H1 (cell line): ENCODE data around the gene EXOC2. TPM values are rescaled to one million over a fixed set of nuclear protein-coding genes. Genes with fewer than 3 reads are reported as not detected.

Experiments used
- CTCF ChIA-PET: fragments of 300-600 bp; sonication (Branson Sonifier 250); formaldehyde crosslinking; loops from one replicate; lab custom pipeline; 2021; ENCODE audit not compliant: partially characterized antibody; lab: Charles Lee
- POLR2A ChIA-PET: fragments of 300-600 bp; sonication (Branson Sonifier 250); formaldehyde crosslinking; loops from one replicate; lab custom pipeline; 2021; ENCODE audit warnings: inconsistent platforms; ENCODE audit not compliant: partially characterized antibody; lab: Charles Lee
- DNase-seq, 2 experiments: peaks; one replicate each; pipeline versions ENCODE4 v3.0.0 to v3.0.0-alpha.2; 2010 to 2022; ENCODE audit warnings: low spot score in 2 of 2, low read depth in 1 of 2, mixed read lengths in 1 of 2
- FAIRE-seq: peaks from 2 replicates; lab custom pipeline; 2011; peaks lifted over from hg19 to GRCh38; lab: Jason Lieb, UNC
- H2AFZ ChIP-seq: 2 replicates; pipeline ENCODE4 v1.8.1; 2012; ENCODE audit warnings: low read length, inconsistent platforms
- H2AK5ac ChIP-seq: 2 replicates; pipeline ENCODE4 v1.6.1; 2013; ENCODE audit warnings: low read depth, low read length
- H2BK120ac ChIP-seq: replicated peaks from 2 replicates; pipeline ENCODE3; 2013; ENCODE audit warnings: low read depth, low read length, inconsistent platforms
- H2BK12ac ChIP-seq: 2 replicates; pipeline ENCODE4 v1.6.1; 2013; ENCODE audit warnings: low read depth, low read length
- H2BK15ac ChIP-seq: 2 replicates; pipeline ENCODE4 v1.6.1; 2013; ENCODE audit warnings: low read length
- H2BK20ac ChIP-seq: 2 replicates; pipeline ENCODE4 v1.6.1; 2013; ENCODE audit warnings: low read length
- H2BK5ac ChIP-seq: 2 replicates; pipeline ENCODE4 v1.6.1; 2013; ENCODE audit warnings: low read depth, low read length
- H3K14ac ChIP-seq: 2 replicates; pipeline ENCODE4 v1.6.1; 2013; ENCODE audit warnings: inconsistent platforms; ENCODE audit not compliant: insufficient read length
- H3K18ac ChIP-seq: 2 replicates; pipeline ENCODE4 v1.6.1; 2013; ENCODE audit warnings: low read length; ENCODE audit errors: extremely low read depth
- H3K23ac ChIP-seq: 2 replicates; pipeline ENCODE4 v1.6.1; 2013; ENCODE audit warnings: inconsistent platforms; ENCODE audit not compliant: insufficient read length
- H3K23me2 ChIP-seq: 2 replicates; pipeline ENCODE4 v1.6.1; 2013; ENCODE audit warnings: low read depth, low read length
- H3K27ac ChIP-seq: 2 replicates; pipeline ENCODE4 v1.6.1; 2011; ENCODE audit warnings: low read depth, low read length, inconsistent platforms
- H3K27me3 ChIP-seq, 4 experiments: replicated peaks in 1 of 4; 1 replicate in 1 of 4; 2 replicates in 3 of 4; pipeline versions ENCODE4 v1.6.1 to v1.8.1; 2011 to 2013; ENCODE audit warnings: low read length in 3 of 4, mild to moderate bottlenecking in 3 of 4, inconsistent platforms in 2 of 4, mixed read lengths in 2 of 4, moderate library complexity in 1 of 4; ENCODE audit not compliant: control insufficient read depth in 3 of 4, insufficient read depth in 3 of 4; ENCODE audit errors: extremely low read depth in 1 of 4
- H3K36me3 ChIP-seq, 4 experiments: 2 replicates each; pipeline versions ENCODE4 v1.6.1 to v1.8.1; 2011 to 2013; ENCODE audit warnings: mild to moderate bottlenecking in 4 of 4, low read length in 3 of 4, moderate library complexity in 2 of 4, control low read depth in 1 of 4, inconsistent platforms in 1 of 4; ENCODE audit not compliant: insufficient read depth in 4 of 4, control insufficient read depth in 2 of 4
- H3K4ac ChIP-seq: replicated peaks from 2 replicates; pipeline ENCODE3; 2013; ENCODE audit warnings: low read length, low read depth, mixed read lengths, inconsistent platforms; ENCODE audit not compliant: insufficient read length
- H3K4me1 ChIP-seq, 4 experiments: replicated peaks in 1 of 4; 1 replicate in 1 of 4; 2 replicates in 3 of 4; pipeline versions ENCODE4 v1.6.1 to v1.8.1; 2011 to 2013; ENCODE audit warnings: low read length in 3 of 4, inconsistent platforms in 2 of 4, mixed read lengths in 1 of 4; ENCODE audit not compliant: insufficient read depth in 4 of 4, control insufficient read depth in 3 of 4
- H3K4me2 ChIP-seq, 2 experiments: 2 replicates each; pipeline versions ENCODE4 v1.6.1 to v1.8.1; 2011 to 2013; ENCODE audit warnings: low read depth in 2 of 2, low read length in 2 of 2, control low read depth in 1 of 2, inconsistent platforms in 1 of 2, mild to moderate bottlenecking in 1 of 2; ENCODE audit not compliant: insufficient read depth in 1 of 2
- H3K4me3 ChIP-seq, 4 experiments: fragments of 200-600, 300-600 bp in 1 of 4; sonication (generic), shearing (Covaris generic), sonication (Bioruptor Twin) in 1 of 4; 2 replicates each; pipeline versions ENCODE4 v1.5.1 to v1.8.1; 2011 to 2016; ENCODE audit warnings: low read length in 4 of 4, low read depth in 3 of 4, control low read depth in 2 of 4, inconsistent platforms in 2 of 4, mild to moderate bottlenecking in 2 of 4, mixed read lengths in 1 of 4, moderate library complexity in 1 of 4; ENCODE audit not compliant: insufficient read depth in 2 of 4; ENCODE audit errors: extremely low read depth in 1 of 4
- H3K56ac ChIP-seq: replicated peaks from 2 replicates; pipeline ENCODE3; 2013; ENCODE audit warnings: low read depth, mild to moderate bottlenecking, mixed read lengths, low read length, inconsistent platforms; ENCODE audit not compliant: insufficient read length
- H3K79me1 ChIP-seq: 2 replicates; pipeline ENCODE4 v1.6.1; 2013; ENCODE audit warnings: low read depth, low read length, control low read depth
- H3K79me2 ChIP-seq, 2 experiments: 2 replicates each; pipeline versions ENCODE4 v1.6.1 to v1.8.1; 2012 to 2013; ENCODE audit warnings: low read length in 2 of 2, mild to moderate bottlenecking in 2 of 2, inconsistent platforms in 1 of 2; ENCODE audit not compliant: insufficient read depth in 2 of 2, control insufficient read depth in 1 of 2
- H3K9ac ChIP-seq, 4 experiments: replicated peaks in 1 of 4; 1 replicate in 1 of 4; 2 replicates in 3 of 4; pipeline versions ENCODE4 v1.6.1 to v1.8.1; 2011 to 2013; ENCODE audit warnings: low read depth in 3 of 4, low read length in 3 of 4, control low read depth in 2 of 4, mild to moderate bottlenecking in 2 of 4, moderate library complexity in 2 of 4, inconsistent platforms in 1 of 4; ENCODE audit errors: extremely low read depth in 1 of 4
- H3K9me3 ChIP-seq, 2 experiments: 2 replicates each; pipeline versions ENCODE4 v1.6.1 to v1.8.1; 2012 to 2013; ENCODE audit warnings: mild to moderate bottlenecking in 2 of 2, moderate library complexity in 2 of 2, control low read depth in 1 of 2, inconsistent platforms in 1 of 2, low read depth in 1 of 2, low read length in 1 of 2, mixed read lengths in 1 of 2; ENCODE audit not compliant: insufficient read depth in 2 of 2
- H4K20me1 ChIP-seq, 2 experiments: replicated peaks in 1 of 2; 2 replicates each; pipeline versions ENCODE3 to v1.8.1; 2011 to 2013; ENCODE audit warnings: inconsistent platforms in 2 of 2, low read length in 2 of 2, mild to moderate bottlenecking in 1 of 2; ENCODE audit not compliant: insufficient read depth in 2 of 2, control insufficient read depth in 1 of 2
- H4K5ac ChIP-seq: 2 replicates; pipeline ENCODE4 v1.6.1; 2013; ENCODE audit warnings: low read length, low read depth, mixed read lengths, inconsistent platforms; ENCODE audit not compliant: insufficient read length
- H4K8ac ChIP-seq: 2 replicates; pipeline ENCODE4 v1.8.0; 2013; ENCODE audit warnings: mild to moderate bottlenecking, moderate library complexity, low read length, inconsistent platforms; ENCODE audit not compliant: insufficient read depth; ENCODE audit errors: extremely low read depth
- H4K91ac ChIP-seq: replicated peaks from 2 replicates; pipeline ENCODE3; 2013; ENCODE audit warnings: low read length, mixed read lengths, inconsistent platforms; ENCODE audit not compliant: insufficient read length
- CHD1 ChIP-seq: IDR thresholded peaks from 2 replicates; pipeline ENCODE4 v1.6.1; 2012; ENCODE audit warnings: low read depth, low read length, improper control_type of control experiment
- JUND ChIP-seq: IDR thresholded peaks from 2 replicates; pipeline ENCODE4 v1.6.1; 2011; ENCODE audit warnings: mild to moderate bottlenecking, improper control_type of control experiment, low read length
- KDM4A ChIP-seq: IDR thresholded peaks from one replicate; pipeline ENCODE4 v1.7.1; 2012; ENCODE audit warnings: low read depth, mild to moderate bottlenecking, moderate library complexity, low read length, inconsistent platforms; ENCODE audit not compliant: severe bottlenecking
- RNF2 ChIP-seq: fragments of 200-900, 300-1000 bp; sonication (generic); IDR thresholded peaks from 2 replicates; pipeline ENCODE4 v1.7.1; 2016; ENCODE audit warnings: borderline replicate concordance, low read depth, mild to moderate bottlenecking, antibody characterized with exemption, low read length; ENCODE audit not compliant: poor library complexity, severe bottlenecking; ENCODE audit errors: missing control alignments
- RXRA ChIP-seq: IDR thresholded peaks from 2 replicates; pipeline ENCODE4 v1.6.1; 2011; ENCODE audit warnings: low read depth, mild to moderate bottlenecking, low read length, moderate library complexity; ENCODE audit not compliant: insufficient read depth
- SP4 ChIP-seq: IDR thresholded peaks from 2 replicates; pipeline ENCODE4 v1.6.1; 2012; ENCODE audit warnings: low read length, inconsistent platforms
- YY1 ChIP-seq: IDR thresholded peaks from 2 replicates; pipeline ENCODE4 v1.6.1; 2011; ENCODE audit warnings: low read depth, mild to moderate bottlenecking, low read length
- WGBS, 2 experiments: shearing (Covaris generic) in 1 of 2; methylation state at CpG; one replicate each; pipeline versions ENCODE4 v1.1.6 to v1.1.7; 2013 to 2015; ENCODE audit warnings: low lambda C conversion rate in 2 of 2, mixed read lengths in 2 of 2, inconsistent platforms in 1 of 2, low coverage in 1 of 2, missing lambda C conversion rate in 1 of 2; ENCODE audit not compliant: insufficient replicate concordance in 2 of 2, insufficient coverage in 1 of 2, insufficient read length in 1 of 2; ENCODE audit errors: extremely low coverage in 1 of 2, missing lambda C conversion rate in 1 of 2; 5-methylcytosine and 5-hydroxymethylcytosine counted together
- polyA plus RNA-seq, 7 experiments: library from polyadenylated mRNA; depleted of rRNA in 3 of 7; stranded (reverse) in 5 of 7; unstranded in 2 of 7; fragments of >200 nt in 5 of 7; fragments of 200-250 nt in 2 of 7; gene quantifications; 1 replicate in 5 of 7; 2 replicates in 1 of 7; 4 replicates in 1 of 7; pipeline versions ENCODE4 v1.2.1 to v1.2.3, GENCODE V29; 2011 to 2013; ENCODE audit warnings: missing spikeins in 2 of 7, mixed read lengths in 2 of 7
- total RNA-seq: library from RNA; stranded (reverse); fragmentation: NEBNext Ultra II Directional; extraction: Animal tissue kit (Norgen Biotek cat#: 25700); gene quantifications from 2 replicates; pipeline ENCODE4 v1.2.1, GENCODE V29; 2021

The EXOC2 gene
- total and polyA plus RNA-seq, 2 of the 8 experiments (the other 6 are each of a cell fraction or from before 2014, with no cell fraction given), result 25.5 to 44.4 TPM

DNA sequence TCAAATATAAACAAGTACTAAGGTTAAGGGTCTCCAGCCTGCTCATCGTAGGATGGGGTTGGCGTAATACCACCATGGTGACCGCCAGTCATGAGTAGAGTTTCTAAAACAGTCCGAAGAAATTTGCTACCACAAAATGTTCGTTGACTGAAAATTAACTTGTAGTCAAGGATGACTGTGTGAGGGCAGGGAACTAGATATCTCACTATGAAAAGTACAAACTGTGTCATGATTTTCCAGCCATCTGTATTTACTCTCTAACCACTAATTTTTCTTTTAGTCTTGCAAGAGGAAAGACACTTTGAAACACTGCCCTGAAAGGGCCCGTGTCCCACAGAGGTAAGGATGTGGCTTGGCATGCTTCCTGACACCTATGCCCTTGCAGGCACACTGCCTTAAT is 201.7 kb downstream of the EXOC2 start:
- no peak overlapping the region for H2BK5ac ChIP-seq
- no peak for DNase-seq
- no peak overlapping the region for H4K5ac ChIP-seq
- ChIA-PET POLR2A (no interaction called here), CTCF (no interaction called here)
- no peak overlapping the region for H3K18ac ChIP-seq
- no peak overlapping the region for H3K4ac ChIP-seq
- H3K79me1 ChIP-seq, result no peaks in the 10 kb centered on the region
- H3K9me3 ChIP-seq, result peaks cover 0 to 7% of the 10 kb centered on the region in 2 experiments; a peak in 2 of 4 replicates
- no peak overlapping the region for H2BK20ac ChIP-seq
- H3K23ac ChIP-seq, result no peak overlapping the region
- H3K36me3 ChIP-seq, result peaks cover 0 to 27% (median 19%) of the 10 kb centered on the region in 4 experiments; a peak in 6 of 8 replicates
- no peaks in the 10 kb centered on the region for H3K27me3 ChIP-seq
- H2BK12ac ChIP-seq, result no peak overlapping the region
- no peak overlapping the region for H3K56ac ChIP-seq
- H4K20me1 ChIP-seq, result no peaks in the 10 kb centered on the region
- H2BK120ac ChIP-seq, result no peak overlapping the region
- H4K91ac ChIP-seq, result no peak overlapping the region
- TF ChIP-seq KDM4A, result no peak
- TF ChIP-seq CHD1, result no peak
- TF ChIP-seq RXRA, result no peak
- TF ChIP-seq JUND, result no peak
- TF ChIP-seq RNF2, result no peak
- TF ChIP-seq YY1, result no peak
- no peak for TF ChIP-seq SP4
- H3K9ac ChIP-seq, result no peak overlapping the region
- H3K79me2 ChIP-seq, result no peaks in the 10 kb centered on the region
- H2AFZ ChIP-seq, result no peak overlapping the region
- no peaks in the 10 kb centered on the region for H3K4me1 ChIP-seq
- H4K8ac ChIP-seq, result no peak overlapping the region
- 96% methylated on average over 6 of the region's 6 CpGs; no CpG with 5 or more reads in 1 of the 2 experiments for WGBS, 2 experiments
- no peak overlapping the region for H2BK15ac ChIP-seq
- H3K4me3 ChIP-seq, result no peak overlapping the region
- no peak overlapping the region for H2AK5ac ChIP-seq
- no peaks in the 10 kb centered on the region for H3K23me2 ChIP-seq
- no peak overlapping the region for H3K14ac ChIP-seq
- no peak overlapping the region for H3K27ac ChIP-seq
- H3K4me2 ChIP-seq, result no peak overlapping the region
- FAIRE-seq, result no peak
